H1 (cell line): ENCODE results near the gene MYO5B. TPM values are rescaled to one million over a fixed set of nuclear protein-coding genes. Genes with fewer than 3 reads are reported as not detected.

Experiments
- CTCF ChIA-PET: fragments of 300-600 bp; sonication (Branson Sonifier 250); formaldehyde crosslinking; loops from one replicate; lab custom pipeline; 2021; ENCODE audit not compliant: partially characterized antibody; lab: Charles Lee
- POLR2A ChIA-PET: fragments of 300-600 bp; sonication (Branson Sonifier 250); formaldehyde crosslinking; loops from one replicate; lab custom pipeline; 2021; ENCODE audit warnings: inconsistent platforms; ENCODE audit not compliant: partially characterized antibody; lab: Charles Lee
- DNase-seq, 2 experiments: peaks; one replicate each; pipeline versions ENCODE4 v3.0.0 to v3.0.0-alpha.2; 2010 to 2022; ENCODE audit warnings: low spot score in 2 of 2, low read depth in 1 of 2, mixed read lengths in 1 of 2
- FAIRE-seq: peaks from 2 replicates; lab custom pipeline; 2011; peaks lifted over from hg19 to GRCh38; lab: Jason Lieb, UNC
- H2AFZ ChIP-seq: 2 replicates; pipeline ENCODE4 v1.8.1; 2012; ENCODE audit warnings: low read length, inconsistent platforms
- H2AK5ac ChIP-seq: 2 replicates; pipeline ENCODE4 v1.6.1; 2013; ENCODE audit warnings: low read depth, low read length
- H2BK120ac ChIP-seq: replicated peaks from 2 replicates; pipeline ENCODE3; 2013; ENCODE audit warnings: low read depth, low read length, inconsistent platforms
- H2BK12ac ChIP-seq: 2 replicates; pipeline ENCODE4 v1.6.1; 2013; ENCODE audit warnings: low read depth, low read length
- H2BK15ac ChIP-seq: 2 replicates; pipeline ENCODE4 v1.6.1; 2013; ENCODE audit warnings: low read length
- H2BK20ac ChIP-seq: 2 replicates; pipeline ENCODE4 v1.6.1; 2013; ENCODE audit warnings: low read length
- H2BK5ac ChIP-seq: 2 replicates; pipeline ENCODE4 v1.6.1; 2013; ENCODE audit warnings: low read depth, low read length
- H3K14ac ChIP-seq: 2 replicates; pipeline ENCODE4 v1.6.1; 2013; ENCODE audit warnings: inconsistent platforms; ENCODE audit not compliant: insufficient read length
- H3K18ac ChIP-seq: 2 replicates; pipeline ENCODE4 v1.6.1; 2013; ENCODE audit warnings: low read length; ENCODE audit errors: extremely low read depth
- H3K23ac ChIP-seq: 2 replicates; pipeline ENCODE4 v1.6.1; 2013; ENCODE audit warnings: inconsistent platforms; ENCODE audit not compliant: insufficient read length
- H3K23me2 ChIP-seq: 2 replicates; pipeline ENCODE4 v1.6.1; 2013; ENCODE audit warnings: low read depth, low read length
- H3K27ac ChIP-seq: 2 replicates; pipeline ENCODE4 v1.6.1; 2011; ENCODE audit warnings: low read depth, low read length, inconsistent platforms
- H3K27me3 ChIP-seq, 4 experiments: replicated peaks in 1 of 4; 1 replicate in 1 of 4; 2 replicates in 3 of 4; pipeline versions ENCODE4 v1.6.1 to v1.8.1; 2011 to 2013; ENCODE audit warnings: low read length in 3 of 4, mild to moderate bottlenecking in 3 of 4, inconsistent platforms in 2 of 4, mixed read lengths in 2 of 4, moderate library complexity in 1 of 4; ENCODE audit not compliant: control insufficient read depth in 3 of 4, insufficient read depth in 3 of 4; ENCODE audit errors: extremely low read depth in 1 of 4
- H3K36me3 ChIP-seq, 4 experiments: 2 replicates each; pipeline versions ENCODE4 v1.6.1 to v1.8.1; 2011 to 2013; ENCODE audit warnings: mild to moderate bottlenecking in 4 of 4, low read length in 3 of 4, moderate library complexity in 2 of 4, control low read depth in 1 of 4, inconsistent platforms in 1 of 4; ENCODE audit not compliant: insufficient read depth in 4 of 4, control insufficient read depth in 2 of 4
- H3K4ac ChIP-seq: replicated peaks from 2 replicates; pipeline ENCODE3; 2013; ENCODE audit warnings: low read length, low read depth, mixed read lengths, inconsistent platforms; ENCODE audit not compliant: insufficient read length
- H3K4me1 ChIP-seq, 4 experiments: replicated peaks in 1 of 4; 1 replicate in 1 of 4; 2 replicates in 3 of 4; pipeline versions ENCODE4 v1.6.1 to v1.8.1; 2011 to 2013; ENCODE audit warnings: low read length in 3 of 4, inconsistent platforms in 2 of 4, mixed read lengths in 1 of 4; ENCODE audit not compliant: insufficient read depth in 4 of 4, control insufficient read depth in 3 of 4
- H3K4me2 ChIP-seq, 2 experiments: 2 replicates each; pipeline versions ENCODE4 v1.6.1 to v1.8.1; 2011 to 2013; ENCODE audit warnings: low read depth in 2 of 2, low read length in 2 of 2, control low read depth in 1 of 2, inconsistent platforms in 1 of 2, mild to moderate bottlenecking in 1 of 2; ENCODE audit not compliant: insufficient read depth in 1 of 2
- H3K4me3 ChIP-seq, 4 experiments: fragments of 200-600, 300-600 bp in 1 of 4; sonication (generic), shearing (Covaris generic), sonication (Bioruptor Twin) in 1 of 4; 2 replicates each; pipeline versions ENCODE4 v1.5.1 to v1.8.1; 2011 to 2016; ENCODE audit warnings: low read length in 4 of 4, low read depth in 3 of 4, control low read depth in 2 of 4, inconsistent platforms in 2 of 4, mild to moderate bottlenecking in 2 of 4, mixed read lengths in 1 of 4, moderate library complexity in 1 of 4; ENCODE audit not compliant: insufficient read depth in 2 of 4; ENCODE audit errors: extremely low read depth in 1 of 4
- H3K56ac ChIP-seq: replicated peaks from 2 replicates; pipeline ENCODE3; 2013; ENCODE audit warnings: low read depth, mild to moderate bottlenecking, mixed read lengths, low read length, inconsistent platforms; ENCODE audit not compliant: insufficient read length
- H3K79me1 ChIP-seq: 2 replicates; pipeline ENCODE4 v1.6.1; 2013; ENCODE audit warnings: low read depth, low read length, control low read depth
- H3K79me2 ChIP-seq, 2 experiments: 2 replicates each; pipeline versions ENCODE4 v1.6.1 to v1.8.1; 2012 to 2013; ENCODE audit warnings: low read length in 2 of 2, mild to moderate bottlenecking in 2 of 2, inconsistent platforms in 1 of 2; ENCODE audit not compliant: insufficient read depth in 2 of 2, control insufficient read depth in 1 of 2
- H3K9ac ChIP-seq, 4 experiments: replicated peaks in 1 of 4; 1 replicate in 1 of 4; 2 replicates in 3 of 4; pipeline versions ENCODE4 v1.6.1 to v1.8.1; 2011 to 2013; ENCODE audit warnings: low read depth in 3 of 4, low read length in 3 of 4, control low read depth in 2 of 4, mild to moderate bottlenecking in 2 of 4, moderate library complexity in 2 of 4, inconsistent platforms in 1 of 4; ENCODE audit errors: extremely low read depth in 1 of 4
- H3K9me3 ChIP-seq, 2 experiments: 2 replicates each; pipeline versions ENCODE4 v1.6.1 to v1.8.1; 2012 to 2013; ENCODE audit warnings: mild to moderate bottlenecking in 2 of 2, moderate library complexity in 2 of 2, control low read depth in 1 of 2, inconsistent platforms in 1 of 2, low read depth in 1 of 2, low read length in 1 of 2, mixed read lengths in 1 of 2; ENCODE audit not compliant: insufficient read depth in 2 of 2
- H4K20me1 ChIP-seq, 2 experiments: replicated peaks in 1 of 2; 2 replicates each; pipeline versions ENCODE3 to v1.8.1; 2011 to 2013; ENCODE audit warnings: inconsistent platforms in 2 of 2, low read length in 2 of 2, mild to moderate bottlenecking in 1 of 2; ENCODE audit not compliant: insufficient read depth in 2 of 2, control insufficient read depth in 1 of 2
- H4K5ac ChIP-seq: 2 replicates; pipeline ENCODE4 v1.6.1; 2013; ENCODE audit warnings: low read length, low read depth, mixed read lengths, inconsistent platforms; ENCODE audit not compliant: insufficient read length
- H4K8ac ChIP-seq: 2 replicates; pipeline ENCODE4 v1.8.0; 2013; ENCODE audit warnings: mild to moderate bottlenecking, moderate library complexity, low read length, inconsistent platforms; ENCODE audit not compliant: insufficient read depth; ENCODE audit errors: extremely low read depth
- H4K91ac ChIP-seq: replicated peaks from 2 replicates; pipeline ENCODE3; 2013; ENCODE audit warnings: low read length, mixed read lengths, inconsistent platforms; ENCODE audit not compliant: insufficient read length
- ASH2L ChIP-seq: fragments of 200-600, 300-600 bp; sonication (generic); IDR thresholded peaks from one replicate; pipeline ENCODE4 v1.7.1; 2017; ENCODE audit warnings: low read length
- BACH1 ChIP-seq: IDR thresholded peaks from 2 replicates; pipeline ENCODE4 v1.6.1; 2012; ENCODE audit warnings: low read length, improper control_type of control experiment
- BCL11A ChIP-seq, 2 experiments: IDR thresholded peaks; one replicate each; pipeline ENCODE4 v1.6.1; 2011; ENCODE audit warnings: low read depth in 2 of 2, low read length in 2 of 2, mild to moderate bottlenecking in 2 of 2
- CBX8 ChIP-seq: fragments of 300-800, 300-1000 bp; sonication (generic); IDR thresholded peaks from 2 replicates; pipeline ENCODE4 v1.7.1; 2016; ENCODE audit warnings: low read depth, low read length, borderline replicate concordance
- CEBPB ChIP-seq: IDR thresholded peaks from 2 replicates; pipeline ENCODE4 v1.6.1; 2012; ENCODE audit warnings: low read depth, low read length
- CHD2 ChIP-seq: IDR thresholded peaks from 2 replicates; pipeline ENCODE4 v1.6.1; 2012; ENCODE audit warnings: low read length, improper control_type of control experiment
- EGR1 ChIP-seq: IDR thresholded peaks from 2 replicates; pipeline ENCODE4 v1.6.1; 2011; ENCODE audit warnings: low read depth, low read length, borderline replicate concordance
- KDM5A ChIP-seq: fragments of 200-600 bp; IDR thresholded peaks from 2 replicates; pipeline ENCODE4 v1.7.1; 2012; ENCODE audit warnings: mild to moderate bottlenecking, low read length, inconsistent platforms, mixed read lengths
- MAFK ChIP-seq: IDR thresholded peaks from 2 replicates; pipeline ENCODE4 v1.6.1; 2012; ENCODE audit warnings: low read depth, mild to moderate bottlenecking, improper control_type of control experiment, low read length
- POLR2AphosphoS5 ChIP-seq: IDR thresholded peaks from 2 replicates; pipeline ENCODE4 v1.6.1; 2011; ENCODE audit warnings: low read depth, low read length
- SIN3A ChIP-seq, 2 experiments: IDR thresholded peaks in 1 of 2; conservative IDR thresholded peaks in 1 of 2; 2 replicates each; pipeline ENCODE4 v1.6.1; 2011 to 2012; ENCODE audit warnings: low read length in 2 of 2, improper control_type of control experiment in 1 of 2, low read depth in 1 of 2, mild to moderate bottlenecking in 1 of 2
- SIX5 ChIP-seq: IDR thresholded peaks from 2 replicates; pipeline ENCODE4 v1.6.1; 2011; ENCODE audit warnings: mild to moderate bottlenecking, low read depth, low read length
- SUZ12 ChIP-seq: fragments of 200-600 bp; sonication (generic); IDR thresholded peaks from 2 replicates; pipeline ENCODE4 v1.6.1; 2012; ENCODE audit warnings: mild to moderate bottlenecking, inconsistent platforms, low read length, moderate library complexity, mixed read lengths
- WGBS, 2 experiments: shearing (Covaris generic) in 1 of 2; methylation state at CpG; one replicate each; pipeline versions ENCODE4 v1.1.6 to v1.1.7; 2013 to 2015; ENCODE audit warnings: low lambda C conversion rate in 2 of 2, mixed read lengths in 2 of 2, inconsistent platforms in 1 of 2, low coverage in 1 of 2, missing lambda C conversion rate in 1 of 2; ENCODE audit not compliant: insufficient replicate concordance in 2 of 2, insufficient coverage in 1 of 2, insufficient read length in 1 of 2; ENCODE audit errors: extremely low coverage in 1 of 2, missing lambda C conversion rate in 1 of 2; 5-methylcytosine and 5-hydroxymethylcytosine counted together
- polyA plus RNA-seq, 7 experiments: library from polyadenylated mRNA; depleted of rRNA in 3 of 7; stranded (reverse) in 5 of 7; unstranded in 2 of 7; fragments of >200 nt in 5 of 7; fragments of 200-250 nt in 2 of 7; gene quantifications; 1 replicate in 5 of 7; 2 replicates in 1 of 7; 4 replicates in 1 of 7; pipeline versions ENCODE4 v1.2.1 to v1.2.3, GENCODE V29; 2011 to 2013; ENCODE audit warnings: missing spikeins in 2 of 7, mixed read lengths in 2 of 7
- total RNA-seq: library from RNA; stranded (reverse); fragmentation: NEBNext Ultra II Directional; extraction: Animal tissue kit (Norgen Biotek cat#: 25700); gene quantifications from 2 replicates; pipeline ENCODE4 v1.2.1, GENCODE V29; 2021
- TF ChIP-seq, protein P1 (sequence below): IDR thresholded peaks from 2 replicates; pipeline ENCODE4 v1.6.1; 2012; ENCODE audit warnings: low read length, inconsistent platforms

The MYO5B gene
- total and polyA plus RNA-seq, 2 of the 8 experiments (the other 6 are each of a cell fraction or from before 2014, with no cell fraction given), result 6.4 to 7.7 TPM

DNA sequence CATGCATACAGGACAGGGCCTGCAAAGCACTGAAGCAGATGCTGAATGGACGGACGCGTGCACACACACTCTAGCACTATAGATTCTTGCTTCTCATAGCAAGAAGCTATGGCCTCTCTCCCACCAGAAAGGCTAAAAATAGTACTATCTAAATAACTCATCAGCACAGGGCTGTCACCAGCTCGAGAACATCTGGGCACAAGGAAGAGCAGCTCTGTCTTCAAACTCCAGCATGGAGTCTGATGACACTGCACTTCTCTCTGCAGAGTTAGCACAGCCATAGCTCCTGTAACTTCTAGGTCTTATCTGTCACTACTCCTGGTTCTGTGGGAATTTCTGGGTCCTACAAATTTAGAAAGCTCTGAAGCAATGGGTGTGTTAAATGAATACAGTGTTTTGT, 123.5 kb downstream of the MYO5B start:
- no peaks in the 10 kb centered on the region for H3K9me3 ChIP-seq
- WGBS, 2 experiments, result 88% methylated on average over 4 of the region's 4 CpGs; no CpG with 5 or more reads in 1 of the 2 experiments
- no peak overlapping the region for H3K27ac ChIP-seq
- H4K5ac ChIP-seq, result no peak overlapping the region
- no peak overlapping the region for H2BK5ac ChIP-seq
- H2AK5ac ChIP-seq, result no peak overlapping the region
- H3K56ac ChIP-seq, result no peak overlapping the region
- no peak overlapping the region for H4K91ac ChIP-seq
- H2BK20ac ChIP-seq, result no peak overlapping the region
- H3K36me3 ChIP-seq, result no peaks in the 10 kb centered on the region
- H3K4ac ChIP-seq, result no peak overlapping the region
- H4K8ac ChIP-seq, result no peak overlapping the region
- H3K18ac ChIP-seq, result no peak overlapping the region
- H3K23ac ChIP-seq, result no peak overlapping the region
- no peaks in the 10 kb centered on the region for H4K20me1 ChIP-seq
- no peaks in the 10 kb centered on the region for H3K79me2 ChIP-seq
- H3K23me2 ChIP-seq, result no peaks in the 10 kb centered on the region
- no peak overlapping the region for H2AFZ ChIP-seq
- CTCF ChIA-PET, result interaction anchor here (0.8 to 2.2 kb wide), 5 partner anchors 15 to 286 kb away, joined by 3 to 7 read pairs (median 3); no protein-coding TSS in a partner anchor
- no peak overlapping the region for H3K4me2 ChIP-seq
- H3K4me1 ChIP-seq, result peaks cover 0 to 9% (median 4%) of the 10 kb centered on the region in 4 experiments; a peak in 4 of 7 replicates
- POLR2A ChIA-PET, result no interaction called here
- no peak overlapping the region for H2BK15ac ChIP-seq
- H3K79me1 ChIP-seq, result no peaks in the 10 kb centered on the region
- H2BK12ac ChIP-seq, result no peak overlapping the region
- no peak for DNase-seq
- no peak for FAIRE-seq
- H3K27me3 ChIP-seq, result no peaks in the 10 kb centered on the region
- H2BK120ac ChIP-seq, result no peak overlapping the region
- H3K9ac ChIP-seq, result no peak overlapping the region
- H3K4me3 ChIP-seq, result no peak overlapping the region
- H3K14ac ChIP-seq, result no peak overlapping the region
- TF ChIP-seq BACH1 (no peak), SIX5 (no peak), SIN3A (conservative IDR thresholded peaks at IDR 0.05 in 1 of 2, IDR thresholded peaks at IDR 0.05 in 1 of 2; ENCODE audit: low read depth in 1 of 2, low read length in 2 of 2) (no peak), POLR2AphosphoS5 (no peak), SUZ12 (no peak), CHD2 (no peak), MAFK (no peak), CBX8 (no peak), BCL11A (IDR thresholded peaks at IDR 0.05; ENCODE audit: low read depth in 2 of 2, low read length in 2 of 2) (no peak), EGR1 (no peak), CEBPB (no peak), KDM5A (no peak), ASH2L (no peak)
- TF ChIP-seq, protein P1, sequence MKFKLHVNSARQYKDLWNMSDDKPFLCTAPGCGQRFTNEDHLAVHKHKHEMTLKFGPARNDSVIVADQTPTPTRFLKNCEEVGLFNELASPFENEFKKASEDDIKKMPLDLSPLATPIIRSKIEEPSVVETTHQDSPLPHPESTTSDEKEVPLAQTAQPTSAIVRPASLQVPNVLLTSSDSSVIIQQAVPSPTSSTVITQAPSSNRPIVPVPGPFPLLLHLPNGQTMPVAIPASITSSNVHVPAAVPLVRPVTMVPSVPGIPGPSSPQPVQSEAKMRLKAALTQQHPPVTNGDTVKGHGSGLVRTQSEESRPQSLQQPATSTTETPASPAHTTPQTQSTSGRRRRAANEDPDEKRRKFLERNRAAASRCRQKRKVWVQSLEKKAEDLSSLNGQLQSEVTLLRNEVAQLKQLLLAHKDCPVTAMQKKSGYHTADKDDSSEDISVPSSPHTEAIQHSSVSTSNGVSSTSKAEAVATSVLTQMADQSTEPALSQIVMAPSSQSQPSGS, result no peak
